Raji (cell line): ENCODE results near the gene ACR.

Experiments used
- POLR2A ChIP-seq: IDR thresholded peaks from 2 replicates; pipeline ENCODE4 v1.6.1; 2011; ENCODE audit warnings: low read depth, low read length, control low read depth; ENCODE audit not compliant: insufficient read depth

ACR gene

GRCh38 chr22:50699756-50700386 is 38.1 kb upstream of the ACR start:
- TF ChIP-seq POLR2A, result no peak

- TF ChIP-seq POLR2A, result no peak
These were observed 37.5 kb upstream of the ACR start for GRCh38 chr22:50700387-50701075.

GRCh38 chr22:50701076-50701419 is 37.0 kb upstream of the ACR start:
- no peak for TF ChIP-seq POLR2A

GRCh38 chr22:50701428-50702154 is 36.4 kb upstream of the ACR start:
- no peak for TF ChIP-seq POLR2A

- no peak for TF ChIP-seq POLR2A
These were observed 35.7 kb upstream of the ACR start for GRCh38 chr22:50702261-50702671.

GRCh38 chr22:50702821-50703725 is 34.9 kb upstream of the ACR start:
- no peak for TF ChIP-seq POLR2A

- no peak for TF ChIP-seq POLR2A
These were observed 34.1 kb upstream of the ACR start for GRCh38 chr22:50703726-50704509.

- no peak for TF ChIP-seq POLR2A
These were observed 33.3 kb upstream of the ACR start for GRCh38 chr22:50704510-50705218.

- TF ChIP-seq POLR2A, result no peak
These were observed 32.7 kb upstream of the ACR start for GRCh38 chr22:50705219-50705691.

GRCh38 chr22:50705851-50706351 is 32.1 kb upstream of the ACR start:
- TF ChIP-seq POLR2A, result no peak

- no peak for TF ChIP-seq POLR2A
These were observed 31.4 kb upstream of the ACR start for GRCh38 chr22:50706481-50707125.

- no peak for TF ChIP-seq POLR2A
These were observed 29.5 kb upstream of the ACR start for GRCh38 chr22:50708474-50708873.

GRCh38 chr22:50708996-50709395 is 29.0 kb upstream of the ACR start:
- TF ChIP-seq POLR2A, result no peak
